HG02571 (cell line): ENCODE data around the gene KDM5A.
"Not testable (repeated sequence)": the region's sequence is repeated elsewhere in the genome, so short reads cannot be mapped to it uniquely, and the experiment has no call there.

Experiments used
- ATAC-seq: cut with Tn5 transposase; IDR thresholded peaks from one replicate; pipeline ENCODE4 v1.9.1; 2021; ENCODE audit warnings: mild to moderate bottlenecking, moderate library complexity; ENCODE audit not compliant: unreplicated experiment

The KDM5A gene

GRCh38 chr12:389142-390096 lies at the start of gene KDM5A:
Gene KDM5A (minus strand): TSS chr12:389320. CDS start chr12:389091, 229 bp downstream.
- ATAC-seq, result peak; percentile 92

DNA sequence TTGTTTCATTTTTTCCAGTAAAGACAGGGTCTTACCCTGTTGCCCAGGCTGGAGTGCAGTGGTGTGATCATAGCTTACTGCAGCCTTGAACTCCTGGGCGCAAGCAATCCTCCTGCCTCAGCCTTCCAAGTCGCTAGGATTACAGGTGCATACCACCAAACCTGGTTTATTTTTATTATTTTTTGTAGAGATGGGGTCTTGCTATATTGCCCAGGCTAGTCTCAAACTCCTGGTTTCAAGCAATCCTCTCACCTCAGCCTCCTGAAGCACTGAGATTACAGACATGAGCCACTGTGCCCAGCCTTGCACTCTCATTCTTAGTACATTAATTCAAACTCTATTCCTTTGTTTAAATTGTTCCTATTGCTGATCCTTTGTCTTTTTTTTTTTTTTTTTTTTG lies 46.6 kb upstream of the KDM5A start:
- not testable (repeated sequence) for ATAC-seq

DNA sequence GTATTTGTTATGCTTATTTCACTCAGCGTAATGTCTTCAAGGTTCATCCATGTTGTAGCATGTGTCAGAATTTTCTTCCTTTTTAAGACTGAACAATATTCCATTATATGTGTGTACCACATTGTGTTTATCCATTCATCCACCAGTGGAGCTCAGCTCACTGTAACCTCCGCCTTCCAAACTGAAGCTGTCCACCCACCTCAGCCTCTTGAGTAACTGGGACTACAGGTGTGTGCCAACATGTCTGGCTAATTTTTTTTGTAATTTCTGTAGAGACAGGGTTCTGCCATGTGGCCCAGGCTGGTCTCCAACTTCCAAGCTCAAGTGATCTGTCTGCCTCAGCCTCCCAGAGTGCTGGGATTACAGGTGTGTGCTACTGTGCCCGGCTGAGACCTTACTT lies 33.4 kb upstream of the KDM5A start:
- no peak for ATAC-seq

DNA sequence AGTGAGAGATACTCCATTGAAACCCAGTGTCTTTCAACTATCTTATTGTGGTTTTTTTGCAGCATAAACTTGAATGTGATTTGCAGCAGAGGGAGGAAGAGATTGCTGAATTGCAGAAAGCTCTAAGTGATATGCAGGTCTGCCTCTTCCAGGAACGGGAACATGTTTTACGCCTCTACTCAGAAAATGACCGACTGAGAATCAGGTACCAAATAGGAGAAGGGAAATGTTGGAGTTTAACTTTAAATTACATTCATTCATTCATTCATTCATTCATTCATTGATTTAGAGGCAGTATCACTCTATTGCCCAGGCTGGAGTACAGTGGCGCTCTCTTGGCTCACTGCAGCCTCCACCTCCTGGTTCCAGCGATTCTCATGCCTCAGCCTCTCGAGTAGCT lies 29.3 kb upstream of the KDM5A start:
- no peak for ATAC-seq

DNA sequence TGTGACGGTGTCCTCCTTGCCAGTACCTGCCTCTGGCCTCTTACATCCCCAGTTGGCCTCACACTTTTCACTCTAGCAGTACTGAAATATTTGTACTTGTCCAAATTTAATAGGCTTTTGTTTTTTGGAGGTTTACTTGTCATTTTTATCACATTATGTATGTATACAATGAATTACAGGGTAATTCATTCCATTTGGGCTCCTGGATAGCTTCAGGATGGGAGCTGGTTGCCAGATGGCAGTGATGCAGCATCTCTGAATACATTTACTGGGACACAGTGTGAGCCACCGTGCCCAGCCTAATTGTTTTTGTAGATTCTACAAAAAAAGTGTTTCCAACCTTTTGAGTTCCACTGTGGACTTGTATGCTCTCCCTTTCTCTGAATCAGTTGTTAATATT lies 25.7 kb upstream of the KDM5A start:
- no peak for ATAC-seq

DNA sequence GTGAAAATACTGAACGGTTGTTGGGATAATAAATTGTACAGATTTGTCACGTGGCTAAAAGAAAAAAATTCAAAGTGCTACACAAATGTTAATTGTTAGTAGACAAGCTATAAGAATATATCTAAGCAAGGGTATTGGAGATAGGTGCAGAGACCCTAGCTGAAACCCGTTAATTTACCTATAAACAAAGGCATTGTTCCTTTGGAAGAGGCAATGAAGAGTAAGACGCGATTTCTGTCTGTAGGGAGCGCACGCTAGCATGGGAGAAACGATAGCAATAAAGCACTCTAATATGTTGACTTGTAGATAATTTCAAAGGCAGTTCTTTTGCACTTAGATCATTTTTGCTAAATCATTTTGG lies 12.9 kb upstream of the KDM5A start:
- no peak for ATAC-seq

DNA sequence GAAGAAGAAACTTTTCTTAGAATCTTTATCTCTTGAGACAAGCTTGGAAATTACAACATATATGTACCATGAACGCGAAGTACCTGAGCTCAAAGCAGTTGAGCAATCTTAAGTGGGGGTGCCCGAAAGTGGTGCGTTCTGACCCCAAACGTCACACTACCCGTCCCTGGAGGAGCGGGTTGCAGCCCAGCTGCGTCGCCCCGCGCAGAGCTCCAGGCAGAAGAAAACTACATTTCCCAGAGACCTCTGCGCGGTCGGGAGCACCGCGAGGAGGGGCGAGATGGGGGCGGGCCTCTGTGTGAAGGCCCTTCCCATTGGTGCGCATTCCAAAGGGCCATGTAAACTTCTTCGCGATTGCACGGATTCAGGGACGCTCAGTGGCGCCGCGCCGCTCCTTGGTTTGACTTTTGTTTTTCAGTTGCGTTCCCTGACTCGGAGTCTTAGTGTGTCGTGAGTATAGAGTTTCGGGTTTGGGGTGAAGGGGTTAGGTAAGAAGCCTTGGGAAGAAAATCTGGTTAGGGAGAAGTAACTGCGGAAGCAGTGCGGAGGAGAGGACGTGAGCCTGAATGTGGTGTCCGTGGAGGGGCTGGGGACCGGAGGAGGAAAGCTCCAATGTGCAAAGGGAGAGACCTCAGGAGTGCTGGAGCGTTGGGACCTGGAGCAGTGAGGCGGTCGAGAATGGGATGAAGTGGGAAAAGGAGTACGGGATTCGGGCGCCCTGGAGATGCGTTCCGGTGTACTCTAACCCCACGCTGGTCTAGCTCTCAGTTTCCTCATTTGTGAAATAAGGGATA lies 12.3 kb upstream of the KDM5A start, which contains the start of gene CCDC77:
TSS of gene CCDC77 (plus strand) at position 410 of the 794 bp plus-strand sequence. CDS start 7,740 bp downstream, outside the sequence.
- peak; percentile 96 for ATAC-seq

DNA sequence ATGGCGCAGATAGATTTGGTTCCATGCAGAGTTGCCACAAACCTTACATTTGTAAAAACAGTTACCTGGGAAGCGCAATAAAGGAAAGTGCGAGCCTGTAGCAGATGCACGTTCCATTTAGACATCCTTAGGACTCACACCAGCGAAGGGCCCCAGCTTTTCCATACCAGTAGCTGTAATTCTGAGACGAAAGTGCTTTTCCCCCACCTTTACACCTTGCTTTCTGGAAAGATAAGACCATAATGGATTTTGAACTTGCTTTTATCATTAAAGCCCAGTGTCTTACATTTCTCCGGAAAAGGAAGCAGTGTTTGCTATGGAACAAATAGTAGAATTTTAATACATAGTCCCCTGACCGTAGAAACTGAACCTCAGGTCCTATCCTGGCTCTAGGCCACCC lies 11.7 kb upstream of the KDM5A start:
- ATAC-seq, result no peak

DNA sequence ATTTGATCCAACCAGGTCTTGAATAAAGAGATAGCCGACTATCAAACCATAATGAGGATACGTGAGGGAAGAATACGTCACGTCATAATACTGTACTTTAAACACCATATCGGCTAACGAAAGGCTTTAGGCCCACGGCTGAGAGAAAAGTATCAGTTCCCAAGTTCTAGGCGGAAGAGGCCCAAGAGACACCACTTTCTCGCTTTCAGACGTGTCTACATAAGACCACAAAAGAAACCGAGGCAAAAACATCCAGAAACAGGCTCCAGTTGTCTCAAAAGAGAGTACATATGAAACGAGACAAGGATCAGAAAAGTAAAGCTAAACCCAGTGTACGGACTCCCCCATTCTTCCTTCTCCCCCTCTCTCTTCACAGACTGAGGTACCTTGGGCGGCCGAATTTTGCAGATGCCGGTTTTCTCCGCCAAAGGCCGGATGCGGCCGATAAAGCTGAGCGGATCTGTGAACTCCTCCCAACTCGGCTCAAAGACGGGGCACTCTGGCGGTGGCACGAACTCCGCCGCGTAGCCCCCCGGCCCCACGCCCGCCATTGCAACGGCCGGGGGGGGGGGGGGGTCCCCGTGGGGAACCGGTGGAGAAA lies 479 bp downstream of the KDM5A start:
- ATAC-seq, result peak; percentile 32

DNA sequence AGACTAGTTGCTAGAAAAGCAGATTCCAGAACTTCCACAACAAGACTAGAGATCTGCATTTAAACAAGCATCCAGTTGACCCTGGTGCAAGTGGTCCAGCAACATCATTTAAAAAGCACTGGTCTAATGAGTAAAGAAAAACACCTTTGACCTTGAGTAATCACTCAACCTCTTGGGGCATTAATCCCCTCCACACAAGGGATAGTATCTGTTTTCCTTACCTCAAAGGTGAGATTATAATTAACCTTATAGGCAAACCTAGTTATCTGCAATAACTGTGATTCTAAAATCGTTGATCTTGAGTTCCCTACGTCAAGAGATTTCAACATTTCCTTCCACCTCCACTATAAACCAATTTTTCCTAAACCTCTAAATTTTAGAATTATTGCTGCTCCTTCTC lies 1.1 kb downstream of the KDM5A start:
- ATAC-seq, result no peak

DNA sequence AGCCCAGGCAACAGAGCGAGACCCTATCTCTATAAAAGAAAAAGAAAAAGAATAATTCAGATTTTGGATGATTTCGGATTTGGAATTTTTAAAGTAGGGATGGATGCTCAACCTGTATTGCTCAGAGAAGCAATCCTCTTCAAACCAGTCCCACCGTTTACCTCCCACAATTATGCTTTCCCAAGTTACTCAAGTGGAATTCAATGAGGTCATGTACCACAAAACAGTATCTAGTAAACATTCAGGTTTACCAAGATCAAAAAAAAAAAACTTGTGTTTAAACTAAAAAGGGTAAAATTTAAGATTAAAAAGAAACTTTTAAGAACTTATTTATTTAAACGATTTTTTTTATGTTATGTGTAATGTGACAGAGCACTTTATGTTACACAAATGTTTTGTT lies 2.5 kb downstream of the KDM5A start:
- ATAC-seq, result no peak

DNA sequence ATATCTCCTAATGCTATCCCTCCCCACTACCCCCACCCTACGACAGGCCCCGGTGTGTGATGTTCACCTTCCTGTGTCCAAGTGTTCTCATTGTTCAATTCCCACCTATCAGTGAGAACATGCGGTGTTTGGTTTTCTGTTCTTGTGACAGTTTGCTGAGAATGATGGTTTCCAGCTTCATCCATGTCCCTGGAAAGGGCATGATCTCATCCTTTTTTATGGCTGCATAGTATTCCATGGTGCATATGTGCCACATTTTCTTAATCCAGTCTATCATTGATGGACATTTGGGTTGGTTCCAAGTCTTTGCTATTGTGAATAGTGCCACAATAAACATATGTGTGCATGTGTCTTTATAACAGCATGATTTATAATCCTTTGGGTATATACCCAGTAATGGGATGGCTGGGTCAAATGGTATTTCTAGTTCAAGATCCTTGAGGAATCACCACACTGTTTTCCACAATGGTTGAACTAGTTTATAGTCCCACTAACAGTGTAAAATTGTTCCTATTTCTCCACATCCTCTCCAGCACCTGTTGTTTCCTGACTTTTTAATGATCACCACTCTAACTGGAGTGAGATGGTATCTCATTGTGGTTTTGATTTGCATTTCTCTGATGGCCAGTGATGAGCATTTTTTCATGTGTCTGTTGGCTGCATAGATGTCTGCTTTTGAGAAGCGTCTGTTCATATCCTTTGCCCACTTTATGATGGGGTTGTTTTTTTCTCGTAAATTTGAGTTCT lies 18.2 kb downstream of the KDM5A start:
- ATAC-seq, result not testable (repeated sequence)

- no peak for ATAC-seq
These were observed 21.1 kb downstream of the KDM5A start for GRCh38 chr12:367972-368371.

DNA sequence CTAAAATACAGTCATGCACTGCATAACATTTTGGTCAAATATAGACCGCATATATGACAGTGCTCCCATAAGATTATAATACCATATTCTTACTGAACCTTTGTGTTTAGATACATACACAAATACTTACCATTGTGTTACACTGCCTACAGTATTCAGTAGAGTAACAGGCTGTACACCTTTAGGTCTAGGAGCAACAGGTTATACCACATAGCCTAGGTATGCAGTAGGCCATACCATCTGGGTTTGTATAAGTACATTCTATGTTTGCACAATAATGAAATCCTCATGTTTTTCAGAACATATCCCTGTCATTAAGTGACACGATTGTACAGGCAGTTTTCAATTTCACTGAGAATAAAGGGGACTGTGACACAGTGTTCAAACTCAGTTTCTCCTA lies 22.3 kb downstream of the KDM5A start:
- ATAC-seq, result no peak

GRCh38 chr12:359091-359490 lies 30.0 kb downstream of the KDM5A start:
- no peak for ATAC-seq

DNA sequence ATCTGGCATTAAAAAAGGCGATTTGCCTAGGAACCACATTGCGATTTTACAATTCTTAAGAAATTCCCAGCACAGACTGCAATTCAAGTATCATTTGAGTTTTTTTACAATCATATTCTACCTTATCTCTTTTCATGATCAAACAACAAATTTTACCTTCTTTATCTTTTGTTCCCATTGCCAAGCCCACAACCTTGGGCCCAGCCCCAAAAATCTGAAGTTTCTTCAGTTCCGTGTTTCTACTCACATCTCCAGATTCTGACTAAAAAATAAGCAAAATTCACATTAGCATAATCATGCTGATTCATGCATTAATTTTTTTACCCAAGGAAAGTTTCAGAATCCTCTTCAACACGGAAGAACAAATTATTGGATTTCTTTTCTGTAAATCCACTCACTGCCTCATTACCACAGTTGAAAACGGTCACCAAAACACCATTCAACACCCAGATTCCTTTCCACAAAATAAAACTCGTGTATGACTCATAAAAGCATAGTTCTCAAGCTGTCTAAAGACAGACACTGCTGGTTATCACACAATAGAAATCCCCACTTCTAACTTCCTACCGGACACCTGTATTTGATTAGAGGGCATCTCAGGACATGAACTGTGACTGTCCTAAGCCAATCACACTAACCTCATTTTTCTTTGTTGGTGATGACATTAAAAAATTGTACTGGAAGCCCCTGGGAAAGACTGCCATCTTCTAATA lies 32.7 kb downstream of the KDM5A start:
- ATAC-seq, result no peak

- not testable (repeated sequence) for ATAC-seq
These were observed 37.9 kb downstream of the KDM5A start for GRCh38 chr12:351197-351596.

GRCh38 chr12:349625-350024 lies 39.5 kb downstream of the KDM5A start:
- not testable (repeated sequence) for ATAC-seq

DNA sequence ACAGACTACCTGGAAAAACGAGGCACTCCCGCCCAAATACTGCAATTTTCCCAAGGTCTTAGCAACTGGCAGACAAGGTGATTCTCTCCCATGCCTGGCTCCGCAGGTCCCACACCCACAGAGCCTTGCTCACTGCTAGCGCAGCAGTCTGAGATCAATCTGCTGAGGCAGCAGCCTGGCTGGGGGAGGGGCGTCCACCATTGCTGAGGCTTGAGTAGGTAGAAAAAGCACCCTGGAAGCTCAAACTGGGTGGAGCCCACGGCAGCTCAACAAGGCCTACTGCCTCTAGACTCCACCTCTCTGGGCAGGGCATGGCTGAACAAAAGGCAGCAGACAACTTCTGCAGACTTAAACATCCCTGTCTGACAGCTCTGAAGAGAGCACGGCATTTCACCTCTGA lies 46.1 kb downstream of the KDM5A start:
- not testable (repeated sequence) for ATAC-seq

GRCh38 chr12:337039-337438 lies 52.1 kb downstream of the KDM5A start:
- no peak for ATAC-seq
